Endothelial cell of umbilical vein (primary cell): ENCODE results near the gene SHOX. TPM values are rescaled to one million over a fixed set of nuclear protein-coding genes. Genes with fewer than 3 reads are reported as not detected.

Experiments used
- BruUV-seq: library from RNA; stranded (reverse); fragments of 400-500 nt; replicated peaks from 2 replicates; lab custom pipeline; 2021; lab: Mats Ljungman, UMichigan
- CTCF ChIA-PET: fragments of 300-600, 350-600 bp; sonication (Branson Sonifier 250); formaldehyde crosslinking; loops from one replicate; lab custom pipeline; 2021; ENCODE audit warnings: antibody characterized with exemption, inconsistent platforms; lab: Charles Lee
- POLR2A ChIA-PET: fragments of 300-600, 350-600 bp; sonication (Branson Sonifier 250); formaldehyde crosslinking; loops from one replicate; lab custom pipeline; 2021; ENCODE audit warnings: antibody characterized with exemption, inconsistent platforms; lab: Charles Lee
- DNase-seq: peaks from one replicate; pipeline ENCODE4 v3.0.0-alpha.2; 2011; ENCODE audit warnings: low read depth, low spot score
- FAIRE-seq: peaks from 2 replicates; lab custom pipeline; 2011; peaks lifted over from hg19 to GRCh38; lab: Jason Lieb, UNC
- H2AFZ ChIP-seq: 2 replicates; pipeline ENCODE4 v1.6.0; 2012; ENCODE audit warnings: low read depth, low read length, control low read depth, inconsistent platforms
- H3K27ac ChIP-seq: 2 replicates; pipeline ENCODE4 v1.5.1; 2011; ENCODE audit warnings: low read depth, mild to moderate bottlenecking, control low read depth, low read length, moderate library complexity; ENCODE audit not compliant: insufficient read depth
- H3K27me3 ChIP-seq, 2 experiments: 2 replicates each; pipeline versions ENCODE4 v1.6.0 to v1.6.1; 2011; ENCODE audit warnings: low read length in 2 of 2, mixed read lengths in 1 of 2; ENCODE audit not compliant: control insufficient read depth in 2 of 2, insufficient read depth in 2 of 2
- H3K36me3 ChIP-seq, 2 experiments: 2 replicates in 1 of 2; 3 replicates in 1 of 2; pipeline ENCODE4 v1.5.1; 2011; ENCODE audit warnings: low read length in 2 of 2, mild to moderate bottlenecking in 1 of 2, moderate library complexity in 1 of 2; ENCODE audit not compliant: control insufficient read depth in 2 of 2, insufficient read depth in 2 of 2; ENCODE audit errors: extremely low read depth in 1 of 2
- H3K4me1 ChIP-seq: 3 replicates; pipeline ENCODE4 v1.5.1; 2011; ENCODE audit warnings: mild to moderate bottlenecking, low read length; ENCODE audit not compliant: control insufficient read depth, insufficient read depth; ENCODE audit errors: extremely low read depth
- H3K4me2 ChIP-seq: 2 replicates; pipeline ENCODE4 v1.6.1; 2011; ENCODE audit warnings: low read length, control low read depth, mixed read lengths; ENCODE audit not compliant: insufficient read depth
- H3K4me3 ChIP-seq, 3 experiments: fragments of 200-600 bp in 1 of 3; sonication (generic), shearing (Covaris generic) in 1 of 3; replicated peaks in 1 of 3; 2 replicates each; pipeline ENCODE4 v1.5.1; 2011 to 2016; ENCODE audit warnings: control low read depth in 3 of 3, low read length in 3 of 3, mild to moderate bottlenecking in 2 of 3, inconsistent platforms in 1 of 3, low read depth in 1 of 3, moderate library complexity in 1 of 3; ENCODE audit not compliant: insufficient read depth in 1 of 3
- H3K79me2 ChIP-seq: 2 replicates; pipeline ENCODE4 v1.6.0; 2012; ENCODE audit warnings: low read length, inconsistent platforms; ENCODE audit not compliant: control insufficient read depth, insufficient read depth
- H3K9ac ChIP-seq: replicated peaks from 2 replicates; pipeline ENCODE3; 2011; ENCODE audit warnings: low read length, control low read depth; ENCODE audit not compliant: insufficient read depth; ENCODE audit errors: extremely low read depth
- H3K9me1 ChIP-seq: replicated peaks from 3 replicates; pipeline ENCODE4 v1.6.0; 2011; ENCODE audit warnings: mild to moderate bottlenecking, low read length; ENCODE audit not compliant: control insufficient read depth, insufficient read depth; ENCODE audit errors: extremely low read depth
- H3K9me3 ChIP-seq: replicated peaks from 2 replicates; pipeline ENCODE4 v1.5.1; 2012; ENCODE audit warnings: low read length, inconsistent platforms; ENCODE audit not compliant: control insufficient read depth, insufficient read depth
- H4K20me1 ChIP-seq: replicated peaks from 2 replicates; pipeline ENCODE3; 2011; ENCODE audit warnings: mild to moderate bottlenecking, low read length; ENCODE audit not compliant: control insufficient read depth, insufficient read depth; ENCODE audit errors: extremely low read depth
- EZH2 ChIP-seq: IDR thresholded peaks from 2 replicates; pipeline ENCODE4 v1.6.1; 2012; ENCODE audit warnings: borderline replicate concordance, low read depth, mild to moderate bottlenecking, moderate library complexity, low read length, inconsistent platforms; ENCODE audit not compliant: severe bottlenecking
- FOS ChIP-seq: IDR thresholded peaks from 2 replicates; pipeline ENCODE4 v1.6.1; 2011; ENCODE audit warnings: mild to moderate bottlenecking, low read length, moderate library complexity, borderline replicate concordance; ENCODE audit not compliant: insufficient read depth
- GATA2 ChIP-seq: IDR thresholded peaks from 2 replicates; pipeline ENCODE4 v1.7.0; 2011; ENCODE audit warnings: low read depth, mild to moderate bottlenecking, moderate library complexity, mixed read lengths, low read length; ENCODE audit not compliant: insufficient read length, insufficient read depth
- JUN ChIP-seq: IDR thresholded peaks from 2 replicates; pipeline ENCODE4 v1.6.1; 2011; ENCODE audit warnings: borderline replicate concordance, low read depth; ENCODE audit not compliant: insufficient read length, insufficient read depth
- MYC ChIP-seq: IDR thresholded peaks from one replicate; pipeline ENCODE4 v1.6.1; 2011; ENCODE audit warnings: mild to moderate bottlenecking, low read depth, low read length
- POLR2A ChIP-seq: IDR thresholded peaks from 2 replicates; pipeline ENCODE4 v1.6.1; 2012; ENCODE audit warnings: low read depth, mild to moderate bottlenecking, control low read depth, low read length
- POLR2AphosphoS5 ChIP-seq: IDR thresholded peaks from 2 replicates; pipeline ENCODE4 v1.6.1; 2012; ENCODE audit warnings: low read depth, mild to moderate bottlenecking, control low read depth, low read length, moderate library complexity; ENCODE audit not compliant: insufficient read depth
- dilution Hi-C: fragments of 300-500 bp; cut with MboI; formaldehyde crosslinking; loops from one replicate; pipeline ENCODE4 v1.15.0; 2019; ENCODE audit warnings: low sequenced_read_pairs; ENCODE audit not compliant: extremely low pct_ligation_motif_present
- intact Hi-C: fragments of 100-400 bp; cut with micrococcal nuclease; formaldehyde crosslinking; loops from one replicate; pipeline ENCODE4 v1.10.0; 2022
- polyA plus RNA-seq, 4 experiments: library from polyadenylated mRNA; depleted of rRNA in 3 of 4; stranded (reverse) in 3 of 4; unstranded in 1 of 4; fragments of >200 nt; gene quantifications; 2 replicates each; pipeline versions ENCODE4 v1.2.1 to v1.2.3, GENCODE V29; 2011 to 2012; ENCODE audit warnings: missing spikeins in 1 of 4
- total RNA-seq: library from RNA; stranded (reverse); gene quantifications from 2 replicates; pipeline ENCODE4 v1.2.3, GENCODE V29; 2021
- TF ChIP-seq, protein P1 (sequence below), 2 donors: IDR thresholded peaks; 1 replicate in 1 of 2; 2 replicates in 1 of 2; pipeline ENCODE4 v1.5.1; 2011; ENCODE audit warnings: low read length in 2 of 2, mild to moderate bottlenecking in 2 of 2, moderate library complexity in 2 of 2, control low read depth in 1 of 2, inconsistent platforms in 1 of 2, low read depth in 1 of 2; ENCODE audit not compliant: insufficient read depth in 1 of 2; ENCODE audit errors: extremely low read depth in 1 of 2
- TF ChIP-seq, protein P2 (sequence below): IDR thresholded peaks from 2 replicates; pipeline ENCODE4 v1.6.1; 2011; ENCODE audit not compliant: insufficient read depth, insufficient read length

SHOX gene
- total and polyA plus RNA-seq, 2 donors (not counting 3 experiments of a cell fraction or from before 2014, with no cell fraction given), result not detected

DNA sequence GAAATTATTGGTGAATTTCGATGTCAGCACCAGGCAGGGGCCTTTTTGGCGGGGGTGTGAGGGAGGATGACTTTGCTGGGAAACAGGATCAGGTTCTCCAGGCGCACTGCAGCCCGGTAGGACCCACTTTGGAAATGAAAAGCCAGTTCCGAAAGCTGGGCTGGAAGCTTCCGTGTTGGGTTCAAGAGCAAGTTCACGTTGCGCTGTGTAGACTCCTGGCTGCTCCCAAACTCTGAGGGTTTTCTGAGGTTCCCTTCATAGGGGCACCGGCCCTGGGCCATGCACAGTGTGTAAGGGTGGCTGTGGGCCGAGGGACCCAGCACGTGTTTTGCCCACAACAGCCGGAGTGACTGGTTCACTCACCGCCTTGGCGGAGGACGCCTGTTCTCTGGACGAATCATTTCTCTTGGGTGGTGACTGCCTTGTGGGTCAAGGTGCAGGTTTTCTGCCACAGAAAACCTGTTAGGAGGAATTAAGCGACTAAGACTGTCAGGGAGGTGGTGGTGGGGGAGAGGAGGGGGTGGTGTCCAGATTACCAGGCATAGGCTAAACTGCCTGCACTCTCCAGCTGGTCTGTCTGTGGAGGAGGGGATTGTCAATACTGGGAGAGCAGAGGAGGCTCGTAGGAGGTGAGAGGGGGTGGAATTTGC, 8.0 kb downstream of the SHOX start:
- no peak overlapping the region for H3K27ac ChIP-seq
- H3K4me3 ChIP-seq, result no peak overlapping the region
- H3K9me1 ChIP-seq, result no peaks in the 10 kb centered on the region
- no peak overlapping the region for H3K4me2 ChIP-seq
- ChIA-PET CTCF (no interaction called here), POLR2A (no interaction called here)
- intact Hi-C loops, result no loop called here
- dilution Hi-C loops, result no loop called here
- no peaks in the 10 kb centered on the region for H3K9me3 ChIP-seq
- H3K36me3 ChIP-seq, result no peaks in the 10 kb centered on the region
- no TSS peak for BruUV-seq
- H2AFZ ChIP-seq, result no peak overlapping the region
- H3K4me1 ChIP-seq, result no peaks in the 10 kb centered on the region
- TF ChIP-seq GATA2, result no peak
- TF ChIP-seq, protein P1, sequence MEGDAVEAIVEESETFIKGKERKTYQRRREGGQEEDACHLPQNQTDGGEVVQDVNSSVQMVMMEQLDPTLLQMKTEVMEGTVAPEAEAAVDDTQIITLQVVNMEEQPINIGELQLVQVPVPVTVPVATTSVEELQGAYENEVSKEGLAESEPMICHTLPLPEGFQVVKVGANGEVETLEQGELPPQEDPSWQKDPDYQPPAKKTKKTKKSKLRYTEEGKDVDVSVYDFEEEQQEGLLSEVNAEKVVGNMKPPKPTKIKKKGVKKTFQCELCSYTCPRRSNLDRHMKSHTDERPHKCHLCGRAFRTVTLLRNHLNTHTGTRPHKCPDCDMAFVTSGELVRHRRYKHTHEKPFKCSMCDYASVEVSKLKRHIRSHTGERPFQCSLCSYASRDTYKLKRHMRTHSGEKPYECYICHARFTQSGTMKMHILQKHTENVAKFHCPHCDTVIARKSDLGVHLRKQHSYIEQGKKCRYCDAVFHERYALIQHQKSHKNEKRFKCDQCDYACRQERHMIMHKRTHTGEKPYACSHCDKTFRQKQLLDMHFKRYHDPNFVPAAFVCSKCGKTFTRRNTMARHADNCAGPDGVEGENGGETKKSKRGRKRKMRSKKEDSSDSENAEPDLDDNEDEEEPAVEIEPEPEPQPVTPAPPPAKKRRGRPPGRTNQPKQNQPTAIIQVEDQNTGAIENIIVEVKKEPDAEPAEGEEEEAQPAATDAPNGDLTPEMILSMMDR (IDR thresholded peaks at IDR 0.05; ENCODE audit: extremely low read depth in 1 of 2, insufficient read depth in 1 of 2, low read depth in 1 of 2, low read length in 2 of 2), result no peak
- TF ChIP-seq MYC, result no peak
- TF ChIP-seq JUN, result no peak
- no peak for TF ChIP-seq POLR2A
- TF ChIP-seq EZH2, result no peak
- no peak for TF ChIP-seq FOS
- TF ChIP-seq, protein P2, sequence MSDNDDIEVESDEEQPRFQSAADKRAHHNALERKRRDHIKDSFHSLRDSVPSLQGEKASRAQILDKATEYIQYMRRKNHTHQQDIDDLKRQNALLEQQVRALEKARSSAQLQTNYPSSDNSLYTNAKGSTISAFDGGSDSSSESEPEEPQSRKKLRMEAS, result no peak
- TF ChIP-seq POLR2AphosphoS5, result no peak
- no peaks in the 10 kb centered on the region for H4K20me1 ChIP-seq
- no peaks in the 10 kb centered on the region for H3K79me2 ChIP-seq
- H3K9ac ChIP-seq, result no peak overlapping the region
- DNase-seq (no peak), FAIRE-seq (no peak)
- H3K27me3 ChIP-seq, result peaks cover 21 to 36% of the 10 kb centered on the region in 2 experiments
